Right lobe of liver (tissue), 5 donors: ENCODE data around the gene EXOSC6. TPM values are rescaled to one million over a fixed set of nuclear protein-coding genes. Genes with fewer than 3 reads are reported as not detected.

ENCODE experiments used
- small RNA-seq, 2 experiments: library from RNA; depleted of rRNA; stranded (forward); fragments of <200 nt; gene quantifications; one replicate each; pipeline ENCODE3, GENCODE V24; 2016
- total RNA-seq, 6 experiments: library from RNA; depleted of rRNA in 2 of 6; stranded (reverse); fragments of >200 nt in 2 of 6; fragmentation: NEBNext Ultra II Directional in 3 of 6; extraction: Animal tissue kit (Norgen Biotek cat#: 25700) in 3 of 6; gene quantifications; one replicate each; pipeline versions ENCODE4 v1.1.0 to v1.2.4, GENCODE V29; 2016 to 2023
- donor health status: DM: no; HTN: no; CAD: no.
- donor health status: DM: no; HTN: no; CAD: no.
- donor health status: DM: no; HTN: yes; CAD: no.
- donor health status: DM: no; HTN: yes; CAD: no.

EXOSC6 gene
- total RNA-seq, 6 experiments from 2014 or later, result 6.1 to 13.1 (median 10.2) TPM

Small RNAs within 50 kb of the gene (small RNA-seq; reads per million reads assigned to genes)
- gene AC009060.2 (0 reads per million in 2 experiments), gene RN7SL279P (0 reads per million in 2 experiments)

Other genes starting within 250 kb of the EXOSC6 start
- gene PDPR, start 137.6 kb downstream of the EXOSC6 start, total RNA-seq, result 10 to 100 TPM in 1 of 6 experiments, 1 to 10 TPM in 5; 6.5 to 10.1 (median 8.3) TPM
- under 1 TPM in 4 of 6 experiments, not detected in 2; 0.10 to 0.56 (median 0.47) TPM for gene CLEC18C, start 78.2 kb downstream of the EXOSC6 start, total RNA-seq
- gene AARS1, start 37.6 kb upstream of the EXOSC6 start, total RNA-seq, result 10 to 100 TPM; 74.2 to 91.8 (median 80.7) TPM
- 10 to 100 TPM; 15.2 to 32.3 (median 20.0) TPM for gene DDX19B, start 47.2 kb upstream of the EXOSC6 start, total RNA-seq
- gene DDX19A, start 95.0 kb upstream of the EXOSC6 start, total RNA-seq, result 10 to 100 TPM; 14.0 to 30.0 (median 18.1) TPM
- 10 to 100 TPM; 10.4 to 16.7 (median 14.5) TPM for gene ST3GAL2, start 187.2 kb upstream of the EXOSC6 start, total RNA-seq
- gene FCSK, start 202.7 kb upstream of the EXOSC6 start, total RNA-seq, result 10 to 100 TPM; 10.9 to 16.7 (median 13.4) TPM